GM19463 (cell line): ENCODE measurements around the gene BMP5.

Source experiments
- ATAC-seq: cut with Tn5 transposase; IDR thresholded peaks from one replicate; pipeline ENCODE4 v1.9.1; 2021; ENCODE audit warnings: mild to moderate bottlenecking, moderate library complexity; ENCODE audit not compliant: unreplicated experiment

BMP5 gene

DNA sequence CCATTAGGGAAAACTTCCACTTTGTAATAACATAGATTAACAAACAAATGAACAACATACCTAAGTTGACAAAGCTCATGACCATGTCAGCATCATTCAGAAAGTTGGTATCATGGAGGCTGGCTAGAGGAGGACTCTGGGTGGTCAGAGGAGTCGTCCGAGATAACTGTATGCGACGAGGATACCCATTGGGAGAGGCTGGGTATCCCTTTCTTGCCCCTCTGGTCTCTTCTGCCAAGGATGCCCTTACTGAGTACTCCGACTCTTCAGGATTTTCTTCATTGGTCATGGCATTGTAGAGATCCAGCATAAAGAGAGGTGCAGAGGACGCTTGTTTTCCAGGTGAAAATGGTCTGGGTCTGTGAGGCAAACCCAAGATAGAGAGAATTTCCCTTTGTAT is 1.1 kb downstream of the BMP5 start:
- no peak for ATAC-seq

DNA sequence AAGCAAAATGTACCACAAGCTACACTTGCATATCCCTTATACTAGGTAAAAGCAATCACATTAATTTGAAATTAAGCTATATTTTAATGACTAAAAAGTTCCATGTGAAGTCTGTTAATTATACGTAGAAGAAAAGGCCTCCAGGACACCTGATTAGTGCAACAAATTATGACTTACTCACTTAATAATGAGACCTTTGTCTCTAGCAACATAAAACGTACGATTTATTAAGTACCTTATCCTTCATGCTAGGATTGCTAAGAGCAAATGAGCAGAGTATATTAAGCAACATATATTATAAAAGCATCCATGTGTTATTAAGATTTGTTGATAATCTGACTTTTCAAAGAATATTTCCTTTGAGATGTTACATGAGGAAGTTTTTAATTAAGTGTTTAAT is 2.5 kb downstream of the BMP5 start:
- ATAC-seq = no peak

DNA sequence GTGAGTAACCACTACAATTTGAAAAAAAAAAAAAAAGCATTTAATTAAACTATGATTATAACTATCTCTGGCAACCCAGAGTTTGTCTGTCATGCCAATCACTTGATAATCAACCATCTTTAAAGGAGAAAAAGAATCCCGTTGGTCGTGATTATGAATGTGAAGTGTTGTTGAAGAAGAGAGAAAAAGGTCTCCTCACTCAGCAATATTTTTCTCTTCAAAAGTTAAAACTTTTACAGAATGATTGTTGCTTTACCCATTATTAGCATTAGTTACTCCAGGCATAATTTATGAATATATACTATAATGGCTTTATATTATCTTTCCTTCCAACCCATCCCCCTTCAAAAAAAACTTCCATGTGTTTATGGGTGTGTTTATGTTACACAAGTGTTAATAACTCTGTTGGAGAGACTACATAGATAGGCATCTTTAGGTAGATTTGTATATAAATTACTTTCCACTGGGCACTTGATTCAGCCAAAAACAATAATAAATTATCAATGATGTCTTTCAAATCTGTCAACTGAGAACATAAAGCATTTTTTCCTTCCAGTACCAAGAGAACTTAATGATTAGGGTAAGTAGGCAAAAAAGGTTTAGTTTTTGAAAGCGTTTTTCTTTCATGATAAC is 5.1 kb downstream of the BMP5 start:
- ATAC-seq = no peak

DNA sequence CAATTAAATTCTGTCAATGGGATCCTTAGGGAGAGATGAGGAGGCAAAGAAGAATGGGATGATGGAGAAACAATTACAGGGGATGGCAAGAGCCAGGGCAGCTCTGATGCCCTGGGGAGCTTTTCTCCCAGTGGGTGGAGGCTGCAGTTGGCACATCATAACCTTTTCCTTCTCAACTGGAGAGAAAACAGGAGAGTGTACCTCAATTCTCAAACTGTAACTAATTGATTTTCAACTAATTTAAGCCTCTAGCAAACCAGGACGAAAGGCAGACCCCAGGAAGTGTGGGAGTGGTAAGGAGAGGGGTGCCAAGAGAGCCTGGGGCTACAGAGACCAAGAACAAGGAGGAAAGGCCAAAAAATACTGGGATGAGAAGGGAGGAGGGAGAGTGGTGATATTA is 5.7 kb downstream of the BMP5 start:
- no peak for ATAC-seq

DNA sequence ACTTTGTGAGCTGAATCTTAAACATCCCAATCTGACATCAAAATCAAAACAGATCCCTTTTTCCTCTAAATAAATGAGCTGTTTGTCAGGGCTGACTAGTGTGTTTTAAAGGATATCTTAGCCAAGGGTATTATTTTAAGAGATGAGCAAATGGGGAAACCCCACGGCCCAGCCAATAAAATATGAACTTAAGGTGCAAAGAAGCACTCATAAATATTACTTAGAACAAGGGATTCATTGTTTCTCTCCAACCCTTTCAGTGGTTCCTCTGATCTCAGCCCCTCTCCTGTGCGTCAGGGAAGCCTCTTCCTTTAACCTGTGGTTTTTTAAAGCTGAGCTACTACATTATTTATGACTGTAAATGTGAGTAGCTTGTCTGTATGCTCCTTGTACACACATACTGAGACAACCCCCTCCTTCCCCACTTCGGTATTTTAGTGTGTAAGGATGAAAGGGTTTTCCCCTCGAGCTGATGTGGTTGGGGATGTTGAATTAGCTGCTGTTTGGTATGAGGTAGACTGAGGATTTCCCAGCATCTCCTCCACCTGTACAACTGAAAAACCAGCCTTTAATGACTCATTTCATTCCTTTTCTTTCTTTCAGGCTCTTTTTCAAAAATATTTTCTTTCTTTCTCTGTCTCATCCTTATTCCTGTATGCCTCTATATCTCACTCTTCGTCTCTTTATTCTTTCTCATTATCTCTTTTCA is 6.5 kb downstream of the BMP5 start:
- ATAC-seq = peak; percentile 98

DNA sequence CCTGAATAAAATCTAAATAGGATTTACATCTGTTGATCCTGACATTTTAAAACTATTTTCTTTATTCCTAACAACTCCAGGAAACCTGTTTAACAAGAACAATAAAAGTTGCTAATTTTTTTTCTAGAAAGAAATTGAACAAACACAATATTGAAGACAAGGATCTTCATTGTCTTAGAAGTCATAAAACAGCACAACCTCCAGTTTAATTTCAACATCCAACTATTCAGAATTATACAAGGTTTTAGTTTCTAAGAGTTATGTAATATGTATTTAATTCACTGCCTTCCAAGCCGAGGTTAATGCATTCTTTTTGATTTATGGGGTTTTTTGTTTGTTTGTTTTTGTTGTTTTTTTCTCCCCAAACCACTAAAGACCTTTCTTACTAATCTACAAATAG is 7.2 kb downstream of the BMP5 start:
- ATAC-seq = no peak

DNA sequence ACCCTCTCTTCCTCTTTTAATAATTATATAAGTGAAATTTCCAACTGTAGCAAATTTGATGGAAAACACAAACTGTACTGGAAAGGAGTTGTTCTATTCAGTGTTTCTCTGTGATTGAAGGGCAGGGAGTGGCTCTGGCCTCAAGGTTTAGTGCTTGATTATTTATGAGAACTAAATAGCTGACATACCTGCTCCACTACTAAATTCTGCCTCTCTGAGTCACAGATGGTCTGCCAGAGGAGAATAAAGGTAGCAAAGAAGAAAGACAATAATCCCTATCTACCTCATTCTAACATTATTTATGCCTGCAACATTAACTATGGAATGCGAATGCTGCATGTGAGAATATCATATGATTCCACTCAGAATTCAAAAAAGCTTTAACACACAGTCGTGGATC is 9.3 kb downstream of the BMP5 start:
- ATAC-seq = no peak

DNA sequence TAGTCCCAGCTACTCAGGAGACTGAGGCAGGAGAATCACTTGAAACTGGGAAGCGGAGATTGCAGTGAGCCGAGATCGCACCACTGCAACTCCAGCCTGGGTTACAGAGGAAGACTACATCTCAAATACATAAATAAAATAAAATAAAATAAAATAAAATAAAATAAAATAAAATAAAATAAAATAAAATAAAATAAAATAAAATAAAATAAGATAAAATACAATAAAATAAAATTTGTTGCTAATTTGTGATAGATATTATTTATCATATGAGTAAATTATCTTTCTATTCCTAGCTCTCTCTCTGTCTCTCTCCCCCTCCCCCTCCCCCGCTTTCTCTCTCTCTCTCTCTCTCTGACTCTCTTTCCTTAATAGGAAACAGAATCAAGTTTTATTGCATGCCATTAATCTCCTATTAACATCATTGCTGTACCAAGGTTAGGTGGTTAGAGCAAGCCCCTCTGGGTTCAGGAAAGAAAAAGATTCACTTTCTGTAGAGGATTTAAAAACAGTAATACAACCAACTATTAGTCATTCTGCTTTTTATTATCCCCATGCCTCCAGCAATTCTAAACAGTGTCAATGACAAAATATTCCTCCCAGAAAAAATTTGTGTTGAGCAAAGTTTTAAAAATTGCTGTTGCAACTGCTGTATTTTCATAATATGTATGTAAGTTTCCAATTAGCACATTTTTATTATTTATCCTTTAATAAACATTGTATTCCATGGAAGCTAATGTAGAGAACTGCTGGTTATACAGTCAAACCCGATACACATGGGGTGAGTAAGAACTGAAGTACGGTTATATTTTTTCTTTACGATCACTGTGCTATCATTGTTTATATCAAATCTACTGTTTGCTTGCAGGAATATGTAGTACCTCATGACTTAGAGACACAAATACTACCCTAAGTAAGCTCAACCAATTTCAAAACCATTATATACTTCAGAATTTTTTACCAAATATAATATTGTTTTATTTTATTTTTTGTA is 22.1 kb downstream of the BMP5 start:
- no peak for ATAC-seq

DNA sequence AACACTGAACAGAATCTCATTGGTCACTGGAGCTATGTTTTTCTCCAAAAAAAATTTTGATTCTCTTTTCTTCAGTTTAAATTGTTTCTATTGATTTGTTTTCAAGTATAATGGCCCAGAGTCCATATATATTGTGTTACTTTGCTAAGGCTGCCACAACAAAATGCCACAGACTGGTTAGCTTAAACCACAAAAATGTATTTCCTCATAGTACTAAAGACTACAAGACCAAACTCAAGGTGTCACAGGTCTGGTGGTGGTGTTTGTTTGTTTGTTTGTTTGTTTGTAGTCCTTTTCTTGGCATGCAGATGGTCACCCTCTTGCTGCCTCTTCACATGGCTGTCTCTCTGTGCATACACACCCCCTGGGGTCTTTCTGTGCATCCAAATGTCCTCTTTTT is 34.0 kb downstream of the BMP5 start:
- no peak for ATAC-seq

DNA sequence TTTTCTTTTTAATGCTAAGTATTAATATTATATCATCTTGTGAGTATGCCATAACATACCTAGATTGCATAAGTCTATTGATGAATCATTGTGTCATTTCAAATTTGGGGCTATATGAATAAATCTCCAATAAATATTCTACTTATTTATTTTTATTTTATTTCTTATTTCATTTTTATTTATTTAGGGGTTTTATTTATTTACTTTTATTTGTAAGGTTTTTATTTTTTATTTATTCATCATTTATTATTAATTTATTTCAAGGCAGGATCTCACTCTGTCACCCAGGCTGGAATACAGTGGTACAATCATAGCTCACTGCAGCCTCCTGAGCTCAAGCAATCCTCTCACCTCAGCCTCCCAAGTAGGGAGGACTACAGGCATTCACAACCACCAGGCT is 36.3 kb downstream of the BMP5 start:
- ATAC-seq = no peak

DNA sequence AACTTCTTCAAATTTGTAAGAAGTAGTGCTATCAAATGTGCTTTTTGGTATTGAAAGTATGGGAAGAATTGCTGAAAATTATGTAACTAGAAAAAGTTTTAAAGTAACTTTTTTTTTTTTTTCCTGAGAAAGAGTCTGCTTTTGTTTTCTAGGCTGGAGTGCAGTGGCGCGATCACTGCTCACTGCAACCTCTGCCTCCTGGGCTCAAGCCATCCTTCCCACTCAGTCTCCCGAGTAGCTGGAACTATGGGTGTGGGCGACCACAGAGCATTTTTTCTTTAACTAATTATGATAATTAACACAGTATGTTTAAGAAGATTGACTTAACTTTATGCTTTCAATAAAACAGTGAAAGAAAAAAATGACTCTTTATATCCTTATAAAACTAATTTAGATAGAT is 38.4 kb downstream of the BMP5 start:
- ATAC-seq = no peak

DNA sequence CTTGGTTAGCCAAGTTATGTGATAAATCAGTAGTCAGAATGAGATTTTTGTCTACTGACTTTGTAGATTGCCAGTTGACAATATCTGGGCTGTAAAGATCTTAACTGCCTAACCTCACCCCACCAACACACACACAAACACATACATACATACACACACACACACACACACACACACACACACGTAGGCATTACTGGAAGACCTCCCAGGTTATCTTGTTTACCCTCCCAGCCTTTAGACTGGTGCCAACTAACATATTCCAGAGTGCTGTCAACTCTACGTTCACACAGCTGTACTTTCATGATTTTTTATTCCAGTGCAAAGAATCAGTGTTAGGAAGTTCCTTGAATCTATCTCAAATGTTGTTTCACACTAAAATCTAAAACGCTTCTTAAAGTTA is 38.9 kb downstream of the BMP5 start:
- no peak for ATAC-seq

DNA sequence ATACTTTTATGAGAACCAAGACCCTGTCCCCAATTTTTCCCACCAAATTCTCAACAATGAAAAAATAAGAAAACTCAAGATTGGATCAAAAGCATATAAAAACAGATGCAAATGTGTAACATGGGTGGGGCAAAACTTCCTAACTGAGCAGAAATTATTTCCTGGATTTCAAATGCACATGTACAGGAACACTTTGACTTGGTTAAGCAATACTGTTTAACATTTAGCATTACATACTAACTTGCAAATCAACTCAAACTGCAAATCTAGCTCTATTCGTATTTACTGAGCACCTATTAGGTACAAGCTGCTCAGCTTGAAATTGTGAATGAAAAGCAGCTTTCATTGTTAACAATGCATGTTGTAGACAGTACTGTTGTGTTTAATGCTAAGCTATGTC is 40.2 kb downstream of the BMP5 start:
- no peak for ATAC-seq

DNA sequence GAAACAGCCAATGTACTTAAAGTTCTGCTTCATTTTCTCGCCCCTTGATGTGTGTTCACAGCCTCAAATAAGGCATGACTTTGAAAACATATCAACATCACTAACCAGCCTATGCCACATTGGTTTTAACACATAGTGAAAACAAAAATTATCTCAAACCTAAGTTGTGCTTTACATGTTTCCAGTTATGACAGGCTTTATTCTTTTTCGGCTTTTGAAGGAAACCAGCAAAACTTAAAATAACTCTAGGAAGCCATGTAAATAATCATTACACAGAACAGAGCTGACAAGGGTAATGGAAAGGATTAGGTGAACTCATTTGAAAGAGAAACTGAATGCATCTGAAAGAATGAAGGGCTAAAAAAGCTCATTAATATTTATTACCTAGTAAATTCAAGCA is 42.1 kb downstream of the BMP5 start:
- ATAC-seq = peak; percentile 82

DNA sequence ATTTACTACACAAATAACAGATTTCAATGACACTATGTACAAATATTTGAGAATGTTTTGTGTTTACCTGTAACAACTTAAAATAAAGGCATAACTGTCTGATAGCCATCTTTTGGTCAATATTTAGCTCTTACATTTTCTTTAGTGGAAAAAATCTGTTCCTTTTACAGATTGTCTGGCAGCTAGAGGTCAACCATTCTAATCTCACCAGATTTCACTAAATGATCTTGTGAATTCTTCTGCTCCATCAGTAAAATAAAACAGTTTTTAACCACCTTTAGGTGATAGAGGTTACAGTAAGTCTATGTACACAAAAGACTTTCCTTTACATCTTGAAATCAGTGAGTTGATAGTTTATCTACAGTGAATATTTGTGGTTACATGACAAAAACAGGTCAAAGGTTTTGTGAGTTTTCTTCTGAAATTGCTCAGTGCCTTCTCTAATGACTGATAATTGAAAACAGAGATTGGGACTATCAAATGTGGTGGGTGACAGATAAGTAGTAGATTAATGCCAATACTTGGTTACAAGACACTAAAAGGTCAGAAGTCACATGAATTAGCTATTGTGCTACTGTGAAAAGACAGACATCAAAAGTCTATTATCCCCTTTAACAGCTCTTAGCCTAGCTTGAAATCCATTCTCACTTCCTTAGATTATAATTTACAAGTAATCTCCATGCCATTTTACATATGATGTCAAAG is 47.4 kb downstream of the BMP5 start:
- no peak for ATAC-seq

DNA sequence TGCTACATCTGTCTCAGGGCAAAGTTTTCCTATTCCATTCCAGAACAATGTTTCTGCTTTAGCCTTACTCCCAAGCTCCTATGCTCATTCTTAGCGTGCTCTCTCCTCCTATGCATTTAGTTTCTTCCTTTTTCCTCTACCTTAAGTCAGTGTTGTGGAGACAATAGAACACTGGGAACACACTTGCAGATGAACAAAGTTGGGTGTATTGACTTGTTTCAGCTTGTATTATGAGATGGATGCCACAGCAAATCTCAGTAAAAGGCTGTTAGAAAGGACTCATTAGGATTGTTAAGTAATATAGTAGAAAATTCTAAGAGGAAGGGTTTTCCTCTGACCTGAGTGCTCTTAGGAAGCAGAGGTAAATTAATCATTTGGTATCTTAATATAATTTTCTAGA is 48.4 kb downstream of the BMP5 start:
- ATAC-seq = no peak

DNA sequence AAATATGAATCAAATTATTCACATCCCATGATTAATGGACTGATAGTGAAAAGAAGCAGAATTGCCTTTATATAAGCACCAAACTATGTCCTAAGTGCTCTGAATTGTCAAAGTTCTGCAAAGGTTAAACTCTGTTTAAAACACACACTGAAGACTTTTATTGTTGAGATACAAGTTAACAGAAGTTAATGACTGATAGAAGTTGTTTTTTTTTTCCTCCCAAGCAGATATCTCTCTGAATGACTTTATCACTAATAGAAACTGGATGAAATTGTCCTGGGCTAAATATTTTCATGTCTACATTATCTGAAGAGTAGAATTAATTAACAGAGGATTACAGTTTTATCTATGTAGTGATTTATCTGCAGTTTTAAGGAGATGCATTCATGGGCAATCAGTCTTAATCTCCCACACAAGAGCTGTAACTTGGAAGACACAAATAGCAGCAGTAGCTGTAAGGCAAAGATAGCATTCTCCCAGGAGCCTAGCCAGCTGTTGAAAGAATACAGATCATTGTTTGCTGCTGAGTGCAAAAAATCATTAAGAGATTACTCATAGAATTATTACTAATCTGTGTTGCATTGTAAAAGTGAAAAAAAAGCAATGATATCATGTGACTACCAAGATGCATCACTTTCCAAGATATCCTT is 49.9 kb downstream of the BMP5 start:
- ATAC-seq = peak; percentile 30

DNA sequence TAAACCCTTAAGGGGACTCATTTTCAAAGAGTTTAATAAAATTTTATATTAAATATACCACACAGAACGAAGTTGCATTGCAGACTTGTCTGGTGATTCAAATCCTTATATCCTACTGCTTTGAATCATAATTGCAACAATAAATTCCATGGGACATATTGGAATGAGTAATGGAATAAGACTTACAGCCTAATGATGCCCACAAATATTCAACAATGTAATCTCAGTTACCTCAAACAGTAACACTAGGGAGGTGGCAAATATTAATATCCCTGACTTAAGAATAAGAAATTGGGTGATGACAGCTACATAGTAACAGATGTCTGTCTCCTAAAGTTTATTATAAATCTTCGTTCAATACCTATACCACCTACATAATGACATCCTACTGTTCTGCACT is 52.6 kb downstream of the BMP5 start:
- no peak for ATAC-seq

DNA sequence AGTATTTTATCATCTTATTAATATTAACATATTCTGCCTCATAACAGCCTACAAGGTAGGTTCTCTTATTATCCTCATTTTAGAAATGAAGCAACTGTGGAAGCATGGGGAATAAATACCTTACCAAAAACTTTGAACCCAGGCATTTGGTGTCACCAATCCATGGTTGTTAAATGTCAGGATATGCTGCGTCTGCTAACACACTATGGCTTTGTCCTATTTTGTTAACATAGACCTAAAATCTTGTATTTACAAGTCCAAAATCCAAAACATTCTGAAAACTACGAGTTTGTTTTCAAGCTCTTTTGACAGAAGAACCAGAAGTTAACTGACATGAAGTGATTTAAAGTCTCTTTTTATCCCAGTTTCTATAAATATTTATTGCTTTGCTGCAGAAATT is 53.4 kb downstream of the BMP5 start:
- ATAC-seq = no peak

DNA sequence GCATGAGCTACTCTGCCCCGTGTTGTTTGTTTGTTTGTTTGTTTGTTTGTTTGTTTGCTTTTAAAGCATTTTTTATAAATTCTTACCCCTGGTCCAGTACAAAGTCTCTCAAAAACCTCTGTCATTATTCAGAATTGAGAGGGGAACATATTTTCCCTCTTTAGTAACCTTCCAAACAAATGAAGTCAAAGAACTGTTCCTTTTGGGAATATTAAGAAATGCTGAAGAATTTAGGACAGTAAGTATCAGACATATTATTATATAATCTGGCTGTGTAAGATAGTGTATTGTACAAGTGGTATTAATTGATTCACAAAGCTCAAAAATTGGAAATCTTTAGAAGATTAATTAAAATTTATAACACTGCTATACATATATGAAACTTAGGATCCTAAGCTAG is 54.7 kb downstream of the BMP5 start:
- no peak for ATAC-seq

DNA sequence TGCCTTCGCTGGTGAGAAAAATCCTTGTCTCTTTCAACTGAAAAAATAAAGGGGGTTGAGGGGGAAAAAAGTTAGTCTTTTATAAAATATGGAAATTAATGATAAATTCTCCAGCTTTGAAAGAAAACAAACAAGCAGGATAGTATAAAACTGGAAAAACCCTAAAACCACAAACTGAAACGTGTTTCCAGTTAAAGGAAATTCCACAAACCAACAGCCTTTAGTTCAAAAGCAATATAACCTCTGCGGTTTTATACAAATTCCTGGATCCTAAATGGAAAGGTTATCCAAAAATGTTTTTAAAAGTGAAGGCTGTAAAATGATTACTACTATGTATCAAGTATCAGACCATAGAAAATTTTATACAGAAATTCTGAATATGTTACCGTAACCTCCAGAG is 55.6 kb downstream of the BMP5 start:
- ATAC-seq = no peak
